Tibial artery (tissue), 4 donors: ENCODE data around the gene DOCK11.

ENCODE experiments used
- DNase-seq, 2 donors: peaks; one replicate each; pipeline ENCODE4 v3.0.0-alpha.2; 2019
- H3K27ac ChIP-seq, 2 donors: fragments of 200-600 bp; sonication (generic) in 1 of 2; 1 replicate in 1 of 2; 2 replicates in 1 of 2; pipeline ENCODE4 v1.5.1; 2018 to 2019; ENCODE audit warnings: mild to moderate bottlenecking in 1 of 2
- H3K27me3 ChIP-seq, 2 donors: fragments of 200-600 bp; sonication (generic) in 1 of 2; one replicate each; pipeline versions ENCODE4 v1.5.1 to v1.6.0; 2016 to 2019
- H3K36me3 ChIP-seq, 3 donors: fragments of 200-600 bp; sonication (generic) in 2 of 3; one replicate each; pipeline ENCODE4 v1.5.1; 2016 to 2019; ENCODE audit warnings: mild to moderate bottlenecking in 2 of 3
- H3K4me1 ChIP-seq, 4 donors: fragments of 200-600 bp; sonication (generic) in 2 of 4; 1 replicate in 3 of 4; 2 replicates in 1 of 4; pipeline ENCODE4 v1.5.1; 2016 to 2019
- H3K4me3 ChIP-seq, 2 donors: fragments of 200-600 bp; sonication (generic) in 1 of 2; 1 replicate in 1 of 2; 2 replicates in 1 of 2; pipeline ENCODE4 v1.5.1; 2018 to 2019; ENCODE audit warnings: mild to moderate bottlenecking in 2 of 2
- H3K9me3 ChIP-seq, 3 donors: fragments of 200-600 bp; sonication (generic) in 1 of 3; one replicate each; pipeline ENCODE4 v1.5.1; 2016 to 2019
- CTCF ChIP-seq, 2 experiments: fragments of 200-600 bp in 1 of 2; fragments of 450-650 bp in 1 of 2; IDR thresholded peaks; one replicate each; pipeline ENCODE4 v1.5.1; 2017 to 2019; ENCODE audit warnings: antibody characterized with exemption in 2 of 2, mild to moderate bottlenecking in 1 of 2, moderate library complexity in 1 of 2
- intact Hi-C: fragments of 100-400 bp; cut with DNase I; formaldehyde crosslinking; loops from one replicate; pipeline ENCODE4 v1.15.0; 2023; ENCODE audit warnings: low total_unique reads

The DOCK11 gene

GRCh38 chrX:118508635-118509034, 13.0 kb downstream of the DOCK11 start:
- intact Hi-C loops: no loop called here
- Histone ChIP-seq H3K9me3 (no peaks in the 10 kb centered on the region), H3K4me3 (no peak overlapping the region), H3K4me1 (peaks cover 0 to 85% (median 16%) of the 10 kb centered on the region in 4 donors), H3K36me3 (no peaks in the 10 kb centered on the region), H3K27me3 (no peaks in the 10 kb centered on the region), H3K27ac (peak overlapping the region; percentile 65 to 72)
- TF ChIP-seq CTCF (IDR thresholded peaks at IDR 0.05): peak in 1 of 2 experiments; percentile 10
- peak; percentile 21 to 68 for DNase-seq

- DNase-seq: peak in 1 of 2 donors; percentile 49
- Histone ChIP-seq H3K27ac (peak overlapping the region in 1 of 2 donors; percentile 72), H3K4me3 (no peak overlapping the region), H3K27me3 (no peaks in the 10 kb centered on the region), H3K36me3 (no peaks in the 10 kb centered on the region), H3K4me1 (peaks cover 0 to 88% (median 19%) of the 10 kb centered on the region in 4 donors), H3K9me3 (peaks cover 0 to 7% (median 0%) of the 10 kb centered on the region in 3 donors)
- intact Hi-C loops: no loop called here
- no peak for TF ChIP-seq CTCF (IDR thresholded peaks at IDR 0.05)
Measured at GRCh38 chrX:118510111-118510510, 14.5 kb downstream of the DOCK11 start.

GRCh38 chrX:118513120-118513898, 17.7 kb downstream of the DOCK11 start:
- H3K4me3 ChIP-seq: no peak overlapping the region
- intact Hi-C loops: no loop called here
- no peaks in the 10 kb centered on the region for H3K27me3 ChIP-seq
- H3K36me3 ChIP-seq: no peaks in the 10 kb centered on the region
- H3K27ac ChIP-seq: peak overlapping the region; percentile 50 to 72
- no peak for DNase-seq
- H3K9me3 ChIP-seq: peaks cover 0 to 7% (median 0%) of the 10 kb centered on the region in 3 donors
- TF ChIP-seq CTCF (IDR thresholded peaks at IDR 0.05): no peak
- peaks cover 0 to 68% (median 16%) of the 10 kb centered on the region in 4 donors for H3K4me1 ChIP-seq

GRCh38 chrX:118519411-118520215, 24.0 kb downstream of the DOCK11 start:
- TF ChIP-seq CTCF (IDR thresholded peaks at IDR 0.05): no peak
- Histone ChIP-seq H3K4me3 (no peak overlapping the region), H3K27me3 (no peaks in the 10 kb centered on the region), H3K36me3 (no peaks in the 10 kb centered on the region), H3K4me1 (peaks cover 0 to 71% (median 12%) of the 10 kb centered on the region in 4 donors), H3K9me3 (peaks cover 0 to 4% (median 0%) of the 10 kb centered on the region in 3 donors), H3K27ac (peak overlapping the region; percentile 73 to 76)
- DNase-seq: no peak
- intact Hi-C loops: no loop called here

GRCh38 chrX:118520216-118521206, 24.9 kb downstream of the DOCK11 start:
- H3K36me3 ChIP-seq: no peaks in the 10 kb centered on the region
- no peak overlapping the region for H3K4me3 ChIP-seq
- no peaks in the 10 kb centered on the region for H3K9me3 ChIP-seq
- H3K27ac ChIP-seq: peak overlapping the region; percentile 73 to 76
- peaks cover 0 to 70% (median 12%) of the 10 kb centered on the region in 4 donors for H3K4me1 ChIP-seq
- intact Hi-C loops: no loop called here
- no peak for DNase-seq
- no peak for TF ChIP-seq CTCF (IDR thresholded peaks at IDR 0.05)
- no peaks in the 10 kb centered on the region for H3K27me3 ChIP-seq
